Retinal pigment epithelial cell (primary cell): ENCODE results near the gene ADARB2.
"Not testable (repeated sequence)": the region's sequence is repeated elsewhere in the genome, so short reads cannot be mapped to it uniquely, and the experiment has no call there.

Experiments used
- DNase-seq: peaks from one replicate; pipeline ENCODE4 v3.0.0-alpha.2; 2010; ENCODE audit warnings: low read depth
- H3K4me3 ChIP-seq: 2 replicates; pipeline ENCODE4 v1.5.1; 2011; ENCODE audit warnings: mild to moderate bottlenecking, low read length, control low read depth, moderate library complexity
- CTCF ChIP-seq: conservative IDR thresholded peaks from 2 replicates; pipeline ENCODE4 v1.5.1; 2011; ENCODE audit warnings: low read depth, low read length, control low read depth, inconsistent platforms

ADARB2 gene

GRCh38 chr10:1168763-1169162, 568.6 kb downstream of the ADARB2 start:
- no peak for DNase-seq
- H3K4me3 ChIP-seq, result no peak overlapping the region
- TF ChIP-seq CTCF, result no peak

GRCh38 chr10:1166828-1167275, 570.5 kb downstream of the ADARB2 start:
- no peak for TF ChIP-seq CTCF
- H3K4me3 ChIP-seq, result no peak overlapping the region
- no peak for DNase-seq

- H3K4me3 ChIP-seq, result no peak overlapping the region
- no peak for DNase-seq
- no peak for TF ChIP-seq CTCF
These were observed 571.1 kb downstream of the ADARB2 start for GRCh38 chr10:1166101-1166827.

GRCh38 chr10:1163831-1164230, 573.5 kb downstream of the ADARB2 start:
- no peak for DNase-seq
- no peak for TF ChIP-seq CTCF
- no peak overlapping the region for H3K4me3 ChIP-seq

GRCh38 chr10:1163204-1163660, 574.1 kb downstream of the ADARB2 start:
- no peak for TF ChIP-seq CTCF
- no peak for DNase-seq
- H3K4me3 ChIP-seq, result no peak overlapping the region

- no peak overlapping the region for H3K4me3 ChIP-seq
- no peak for DNase-seq
- no peak for TF ChIP-seq CTCF
These were observed 574.7 kb downstream of the ADARB2 start for GRCh38 chr10:1162481-1163203.

GRCh38 chr10:1161315-1161673, 576.0 kb downstream of the ADARB2 start:
- H3K4me3 ChIP-seq, DNase-seq: not testable (repeated sequence)
